Measurements from ENCODE around the gene ANXA3. TPM values are rescaled to one million over a fixed set of nuclear protein-coding genes. Genes with fewer than 3 reads are reported as not detected.

Gene ANXA3
- total and polyA plus RNA-seq, 2 donors (not counting 1 experiment from before 2014, with no cell fraction given), result not detected

DNA sequence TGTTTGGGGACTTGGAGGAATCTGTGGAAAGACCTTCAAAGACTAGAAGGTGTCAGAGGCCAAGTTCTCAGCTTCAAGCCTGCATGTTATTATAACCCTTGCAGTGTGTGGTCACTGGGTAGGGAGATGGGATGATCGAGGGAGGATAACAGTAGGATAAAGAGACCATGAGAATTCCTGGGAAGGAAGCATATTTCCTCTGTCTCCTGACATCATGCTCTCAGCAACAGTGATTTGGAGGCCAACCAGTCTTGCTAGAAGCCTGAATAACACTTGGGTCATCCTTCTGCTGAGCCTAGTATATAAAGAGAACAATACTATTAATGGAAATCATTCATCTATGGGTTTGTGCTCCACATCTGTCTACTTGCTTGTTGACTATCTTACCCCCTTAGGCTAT, 40.9 kb upstream of the ANXA3 start:
- no peak for ATAC-seq (ENCODE audit: low read depth)

DNA sequence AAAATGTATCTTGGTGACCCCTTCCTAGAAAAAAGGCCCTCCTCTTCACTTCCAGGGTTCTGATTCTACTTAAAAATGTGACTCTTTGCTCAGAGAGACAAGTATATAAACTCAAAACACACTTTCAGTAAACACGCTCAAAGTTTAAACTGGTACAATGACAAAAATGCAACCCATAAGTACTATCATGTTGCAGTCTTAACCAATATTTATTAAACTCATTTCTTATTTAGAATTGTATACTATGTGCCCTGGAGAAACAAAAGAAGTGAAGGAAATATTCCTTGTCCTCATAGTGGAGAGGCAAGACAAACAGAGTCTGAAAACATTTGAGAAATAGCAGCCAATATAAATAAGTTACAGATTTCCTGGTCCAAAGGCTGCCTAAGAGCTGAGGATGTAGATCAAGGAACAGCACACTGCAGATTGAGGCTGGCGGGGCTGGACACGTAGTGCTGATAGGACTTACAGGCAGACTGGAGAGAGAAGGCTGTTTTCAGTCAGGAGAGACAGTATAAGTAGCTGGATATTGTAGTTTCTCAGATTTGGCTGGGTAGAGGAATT, 39.1 kb upstream of the ANXA3 start:
- intact Hi-C loops (cut with micrococcal nuclease), result no loop called here
- Mint-ChIP-seq H3K4me1 (no peaks in the 10 kb centered on the region), H3K27me3 (peaks cover 3% of the 10 kb centered on the region), H3K4me3 (no peak overlapping the region), H3K9me3 (ENCODE audit: insufficient read depth) (peaks cover 4% of the 10 kb centered on the region), H3K27ac (no peak overlapping the region)
- H3K4me2 ChIP-seq (replicated peaks; ENCODE audit: low read depth, low read length, poor library complexity, severe bottlenecking), result no peak overlapping the region
- POLR2A ChIA-PET, result no interaction called here
- H3K9me3 ChIP-seq (ENCODE audit: control extremely low read depth in 1 of 3, control insufficient read depth in 2 of 3, insufficient read depth in 1 of 3, low read length in 2 of 3), result peaks cover 0 to 10% (median 7%) of the 10 kb centered on the region in 3 donors
- H3K27ac ChIP-seq (ENCODE audit: low read length in 2 of 2), result no peak overlapping the region
- no peaks in the 10 kb centered on the region for H3K4me1 ChIP-seq (ENCODE audit: control insufficient read depth in 2 of 2, insufficient read depth in 2 of 2, low read length in 2 of 2)
- DNase-seq, result no peak
- no peak overlapping the region for H2AFZ ChIP-seq (ENCODE audit: insufficient read depth, low read depth, low read length, poor library complexity, severe bottlenecking)
- WGBS (ENCODE audit: insufficient coverage), result 100% methylated on average over 2 of the region's 3 CpGs
- H3K79me2 ChIP-seq (ENCODE audit: control insufficient read depth, insufficient read depth, low read length), result no peaks in the 10 kb centered on the region
- CTCF ChIA-PET, result no interaction called here
- no peaks in the 10 kb centered on the region for H4K20me1 ChIP-seq (ENCODE audit: control insufficient read depth, insufficient read depth, low read length, poor library complexity, severe bottlenecking)
- no peaks in the 10 kb centered on the region for H3K36me3 ChIP-seq (replicated peaks in 1 of 2; ENCODE audit: control extremely low read depth in 1 of 2, control insufficient read depth in 1 of 2, extremely low read depth in 1 of 2, insufficient read depth in 2 of 2, low read length in 1 of 2)
- no peak overlapping the region for H3K4me3 ChIP-seq (ENCODE audit: control extremely low read depth in 1 of 5, extremely low read depth in 1 of 5, insufficient read depth in 1 of 5, low read depth in 2 of 5, low read length in 4 of 5)
- ATAC-seq (ENCODE audit: low read depth), result no peak
- no peak overlapping the region for H3K9ac ChIP-seq (ENCODE audit: low read length)
- peaks cover 0 to 3% (median 1%) of the 10 kb centered on the region in 4 experiments for H3K27me3 ChIP-seq (replicated peaks in 1 of 4; ENCODE audit: control extremely low read depth in 1 of 4, control insufficient read depth in 3 of 4, insufficient read depth in 4 of 4, low read length in 3 of 4)
- TF ChIP-seq EZH2 (IDR thresholded peaks at IDR 0.05; ENCODE audit: borderline replicate concordance, insufficient read depth, low read depth, low read length, poor library complexity, severe bottlenecking), result no peak
- TF ChIP-seq CTCF (IDR thresholded peaks at IDR 0.05), result no peak

More for the DNA sequence above, 40.9 kb upstream of the ANXA3 start:
- Mint-ChIP-seq H3K27ac (no peak overlapping the region), H3K4me1 (no peaks in the 10 kb centered on the region), H3K4me3 (no peak overlapping the region), H3K27me3 (peaks cover 8% of the 10 kb centered on the region), H3K9me3 (ENCODE audit: insufficient read depth) (no peaks in the 10 kb centered on the region)
- Histone ChIP-seq H3K4me1 (ENCODE audit: control insufficient read depth in 2 of 2, insufficient read depth in 2 of 2, low read length in 2 of 2) (no peaks in the 10 kb centered on the region), H3K4me2 (replicated peaks; ENCODE audit: low read depth, low read length, poor library complexity, severe bottlenecking) (no peak overlapping the region), H3K79me2 (ENCODE audit: control insufficient read depth, insufficient read depth, low read length) (no peaks in the 10 kb centered on the region), H2AFZ (ENCODE audit: insufficient read depth, low read depth, low read length, poor library complexity, severe bottlenecking) (no peak overlapping the region), H4K20me1 (ENCODE audit: control insufficient read depth, insufficient read depth, low read length, poor library complexity, severe bottlenecking) (no peaks in the 10 kb centered on the region), H3K27me3 (replicated peaks in 1 of 4; ENCODE audit: control extremely low read depth in 1 of 4, control insufficient read depth in 3 of 4, insufficient read depth in 4 of 4, low read length in 3 of 4) (peaks cover 0 to 5% (median 1%) of the 10 kb centered on the region in 4 experiments), H3K27ac (ENCODE audit: low read length in 2 of 2) (no peak overlapping the region), H3K9ac (ENCODE audit: low read length) (no peak overlapping the region), H3K36me3 (replicated peaks in 1 of 2; ENCODE audit: control extremely low read depth in 1 of 2, control insufficient read depth in 1 of 2, extremely low read depth in 1 of 2, insufficient read depth in 2 of 2, low read length in 1 of 2) (no peaks in the 10 kb centered on the region), H3K4me3 (ENCODE audit: control extremely low read depth in 1 of 5, extremely low read depth in 1 of 5, insufficient read depth in 1 of 5, low read depth in 2 of 5, low read length in 4 of 5) (no peak overlapping the region), H3K9me3 (ENCODE audit: control extremely low read depth in 1 of 3, control insufficient read depth in 2 of 3, insufficient read depth in 1 of 3, low read length in 2 of 3) (peaks cover 0 to 3% (median 1%) of the 10 kb centered on the region in 3 donors)
- POLR2A ChIA-PET, result no interaction called here
- CTCF ChIA-PET, result no interaction called here
- WGBS (ENCODE audit: insufficient coverage), result 80% methylated on average over 1 of the region's 1 CpG
- intact Hi-C loops (cut with micrococcal nuclease), result no loop called here
- no peak for DNase-seq
- TF ChIP-seq EZH2 (IDR thresholded peaks at IDR 0.05; ENCODE audit: borderline replicate concordance, insufficient read depth, low read depth, low read length, poor library complexity, severe bottlenecking), result no peak
- TF ChIP-seq CTCF (IDR thresholded peaks at IDR 0.05), result no peak

Measured in B cell (primary cell).